Posterior cingulate gyrus (tissue), 11 donors: ENCODE results near the gene TMEM14B.
A peak's percentile ranks its signal among the peaks of the same experiment; 100 is the strongest.
"Not testable (repeated sequence)": the region's sequence is repeated elsewhere in the genome, so short reads cannot be mapped to it uniquely, and the experiment has no call there.

ENCODE experiments used
- DNase-seq, 10 donors: peaks; one replicate each; pipeline versions ENCODE4 v3.0.0 to v3.0.0-alpha.2; 2020 to 2021; ENCODE audit warnings: mixed read lengths in 3 of 10
- intact Hi-C: fragments of 100-400 bp; cut with DNase I; formaldehyde crosslinking; loops from one replicate; pipeline ENCODE4 v1.15.1; 2023

Gene TMEM14B

GRCh38 chr6:10742251-10742650 is 5.4 kb upstream of the TMEM14B start:
- peak in 1 of 10 donors; percentile 51 for DNase-seq
- intact Hi-C loops: loop anchor here (10.0 kb wide), 1 partner anchor 227 kb away; no protein-coding TSS in a partner anchor

DNA sequence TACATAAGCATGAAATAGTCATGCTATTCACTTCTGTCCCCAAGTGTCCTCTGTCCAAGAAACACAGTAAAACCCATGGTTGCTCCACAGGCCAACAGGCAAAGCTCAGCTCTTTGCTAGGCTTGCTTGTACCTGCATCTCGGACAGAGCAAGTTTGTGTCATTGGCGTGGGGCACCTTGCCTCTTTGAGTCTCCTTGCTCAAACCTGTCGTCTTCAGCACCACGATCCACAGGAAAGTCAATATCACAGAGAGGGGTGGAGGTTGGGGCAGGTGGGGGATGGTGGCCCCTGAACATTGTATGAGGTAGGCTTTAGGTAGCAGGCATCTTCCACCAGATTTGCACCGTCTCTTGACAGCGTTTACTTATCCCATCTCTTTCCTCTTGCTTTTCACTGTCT is 4.1 kb upstream of the TMEM14B start:
- intact Hi-C loops: loop anchor here (10.0 kb wide), 1 partner anchor 229 kb away; no protein-coding TSS in a partner anchor
- no peak for DNase-seq

- DNase-seq: no peak
- intact Hi-C loops: loop anchor here (10.0 kb wide), 1 partner anchor 230 kb away; no protein-coding TSS in a partner anchor
These were observed 2.5 kb upstream of the TMEM14B start for GRCh38 chr6:10745116-10745515.

- intact Hi-C loops: loop anchor here (1.0 to 10.0 kb wide), 3 partner anchors 25 to 232 kb away; partner anchors contain the start of genes C6orf52 and PAK1IP1
- no peak for DNase-seq
These were observed 722 bp upstream of the TMEM14B start for GRCh38 chr6:10746915-10747250.

- intact Hi-C loops: loop anchor here (10.0 kb wide), 1 partner anchor 235 kb away; no protein-coding TSS in a partner anchor
- no peak for DNase-seq
These were observed 2.1 kb downstream of the TMEM14B start for GRCh38 chr6:10749734-10750133.

- intact Hi-C loops, DNase-seq: not testable (repeated sequence)
These were observed 3.0 kb downstream of the TMEM14B start for GRCh38 chr6:10750568-10750967.

DNA sequence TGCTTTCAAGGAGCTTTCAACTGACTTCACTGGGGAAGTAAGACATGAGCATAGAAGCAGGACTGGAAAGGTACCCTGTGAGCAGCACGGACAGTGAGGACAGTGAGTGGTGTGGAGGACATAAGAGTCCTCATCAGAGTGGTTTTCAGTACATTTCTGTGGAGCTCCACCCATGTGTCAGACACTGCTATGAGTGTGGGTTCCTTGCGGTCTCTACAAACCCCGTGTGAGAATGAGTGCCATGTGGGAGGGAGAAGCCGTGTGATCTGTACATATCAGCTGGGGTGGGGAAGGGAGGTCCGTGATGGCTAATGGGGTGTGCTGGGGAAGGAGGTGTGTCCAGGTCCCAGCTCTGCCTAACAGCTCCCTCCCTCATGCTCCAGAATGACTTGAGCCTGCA is 4.2 kb downstream of the TMEM14B start:
- intact Hi-C loops, DNase-seq: not testable (repeated sequence)

DNA sequence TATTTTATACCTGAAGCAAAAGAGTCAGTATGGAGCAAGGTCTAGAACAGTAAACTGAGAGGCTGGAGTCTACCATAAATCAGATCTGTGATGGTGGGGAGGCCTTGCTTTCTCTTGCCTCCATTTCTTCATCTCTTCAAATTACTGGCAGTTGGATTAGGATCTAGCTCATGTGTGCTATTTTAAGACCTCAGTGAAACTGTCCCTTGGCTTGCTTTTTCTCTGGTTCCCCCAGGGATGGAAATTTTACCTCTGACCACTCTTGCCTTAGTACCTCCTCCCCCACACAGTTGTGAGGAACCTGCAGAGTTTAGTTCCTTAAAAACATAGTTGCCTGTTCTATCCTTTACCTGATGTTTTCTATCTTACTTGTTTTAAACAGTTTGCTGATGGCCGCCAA is 8.5 kb downstream of the TMEM14B start:
- intact Hi-C loops: no loop called here
- no peak for DNase-seq

DNA sequence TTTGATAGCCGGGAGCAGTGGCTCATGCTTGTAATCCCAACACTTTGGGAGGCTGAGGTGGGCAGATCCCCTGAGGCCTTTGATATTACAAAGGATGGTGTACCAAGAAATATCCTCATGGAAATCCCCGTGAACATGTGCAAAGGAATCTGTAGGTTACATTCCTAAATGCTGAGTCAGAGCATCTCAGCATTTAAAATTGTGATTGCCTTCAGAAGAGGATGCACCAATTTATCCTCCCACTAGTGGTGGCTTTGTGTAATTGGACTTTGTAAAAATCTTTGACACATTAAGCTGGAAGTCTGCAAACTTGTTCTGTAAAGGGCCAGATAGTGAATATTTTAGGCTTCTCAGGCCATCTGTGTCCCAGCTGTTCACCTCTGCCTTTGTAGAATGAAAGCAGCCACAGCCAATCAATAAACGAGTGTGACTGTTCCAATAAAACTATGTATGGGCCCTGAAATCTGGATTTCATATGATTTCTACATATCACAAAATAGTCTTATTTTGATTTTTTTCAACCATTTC is 11.8 kb downstream of the TMEM14B start:
- intact Hi-C loops: no loop called here
- DNase-seq: no peak

- no peak for DNase-seq
- intact Hi-C loops: no loop called here
These were observed 12.3 kb downstream of the TMEM14B start for GRCh38 chr6:10759884-10760329.

DNA sequence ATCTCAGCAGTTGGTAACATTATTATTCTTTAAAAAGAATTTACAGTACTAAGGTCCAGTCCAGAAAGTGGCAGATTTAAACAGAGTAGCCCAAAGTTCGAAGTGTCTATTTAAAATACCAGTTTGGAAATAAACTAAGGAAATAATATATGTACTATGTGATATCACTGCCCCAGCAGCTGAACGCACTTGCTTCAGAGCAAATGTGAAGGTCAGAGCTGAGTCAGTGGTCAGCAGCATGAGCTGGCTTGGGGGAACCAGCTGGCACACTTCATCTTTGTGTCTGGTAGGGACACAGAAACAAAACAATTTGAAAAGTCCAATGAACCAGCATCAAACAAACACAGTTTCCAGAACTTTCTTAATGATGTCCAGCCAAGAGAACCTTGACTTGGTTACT is 15.4 kb downstream of the TMEM14B start:
- DNase-seq: no peak
- intact Hi-C loops: no loop called here

DNA sequence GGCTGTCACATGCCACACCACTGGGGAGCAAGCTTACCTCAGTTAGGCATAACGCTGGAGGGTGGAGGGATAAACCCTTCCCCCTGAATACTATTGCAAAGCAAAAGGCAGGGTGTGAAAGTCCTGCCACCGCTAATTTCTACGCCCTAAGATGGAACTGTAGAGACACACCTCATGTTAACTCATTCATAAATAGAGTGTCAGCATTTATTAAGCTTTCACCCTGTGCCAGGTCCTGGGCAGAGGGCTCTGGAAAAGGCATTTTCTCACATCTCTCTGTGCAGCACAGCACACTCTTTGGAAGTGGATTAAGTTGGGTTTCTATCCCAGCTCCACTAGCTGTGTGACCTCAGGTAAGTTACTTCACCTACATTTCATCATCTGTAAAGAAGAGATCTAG is 21.8 kb downstream of the TMEM14B start:
- intact Hi-C loops: no loop called here

GRCh38 chr6:10771371-10771894 is 23.8 kb downstream of the TMEM14B start:
- no peak for DNase-seq
- intact Hi-C loops: no loop called here

More for the DNA sequence above, 21.8 kb downstream of the TMEM14B start:
- DNase-seq: no peak

- no peak for DNase-seq
- intact Hi-C loops: no loop called here
These were observed 30.6 kb downstream of the TMEM14B start for GRCh38 chr6:10778230-10778629.

DNA sequence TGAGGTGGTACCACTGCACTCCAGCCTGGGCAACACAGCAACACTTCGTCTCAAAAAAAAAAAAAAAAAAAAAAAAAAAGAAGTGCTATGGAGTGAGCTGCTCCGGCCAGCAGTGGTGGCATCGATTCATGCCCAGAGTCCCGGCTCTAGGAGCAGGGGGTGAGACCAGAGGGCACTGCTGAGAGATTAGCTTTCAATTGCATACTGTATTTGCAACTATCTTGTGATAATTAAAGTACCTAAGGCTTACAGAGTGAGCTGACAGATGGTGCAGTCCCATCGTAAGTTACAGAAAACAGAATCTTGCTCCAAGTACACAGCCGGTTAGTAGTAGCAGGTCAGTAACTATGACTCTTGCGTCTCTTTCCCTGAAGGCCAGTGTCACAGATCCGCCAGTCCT is 31.5 kb downstream of the TMEM14B start:
- DNase-seq: no peak
- intact Hi-C loops: no loop called here

DNA sequence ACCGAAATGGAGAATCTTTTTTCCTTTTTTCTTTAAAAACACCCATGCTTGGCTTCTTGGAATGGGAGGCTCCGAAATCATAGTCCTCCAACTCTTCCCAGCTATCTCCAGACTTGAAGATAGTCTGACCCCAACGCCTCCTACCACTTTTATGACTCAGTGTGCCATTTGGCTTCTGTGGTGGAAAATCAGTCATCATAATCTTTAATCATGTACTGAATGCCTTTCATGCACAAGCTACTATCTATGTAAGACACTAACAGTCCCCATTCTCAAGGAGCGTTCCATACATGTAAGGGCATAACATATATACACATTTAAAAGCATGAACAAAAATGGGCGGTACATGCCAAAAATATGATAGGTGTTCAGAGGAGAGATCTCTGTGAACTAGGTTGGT is 44.1 kb downstream of the TMEM14B start:
- no peak for DNase-seq
- intact Hi-C loops: loop anchor here (10.0 kb wide), 1 partner anchor 97 kb away; the partner anchor contains the start of genes C6orf52 and PAK1IP1

DNA sequence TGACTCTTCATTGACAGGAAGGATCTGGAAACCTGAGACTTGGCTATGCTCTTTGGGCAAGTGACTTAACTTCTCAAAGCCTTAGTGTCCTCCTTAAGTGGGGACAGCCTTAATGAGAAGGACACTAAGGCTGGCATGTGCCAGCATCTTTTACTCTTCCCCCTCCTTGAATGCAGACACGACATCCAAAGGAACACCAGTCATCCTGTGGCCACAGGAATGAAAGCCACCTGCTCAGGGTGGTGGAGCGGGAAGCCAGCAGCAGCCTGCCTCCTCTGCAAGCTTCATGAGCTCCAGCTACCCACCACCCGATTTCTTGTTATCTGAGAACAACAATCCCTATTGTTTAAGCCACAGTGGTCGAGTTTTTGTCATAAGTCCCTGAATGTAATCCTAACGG is 44.5 kb downstream of the TMEM14B start:
- DNase-seq: no peak
- intact Hi-C loops: loop anchor here (10.0 kb wide), 1 partner anchor 97 kb away; the partner anchor contains the start of genes C6orf52 and PAK1IP1

GRCh38 chr6:10793035-10793434 is 45.4 kb downstream of the TMEM14B start:
- intact Hi-C loops: loop anchor here (10.0 kb wide), 1 partner anchor 98 kb away; the partner anchor contains the start of genes C6orf52 and PAK1IP1
- DNase-seq: no peak

DNA sequence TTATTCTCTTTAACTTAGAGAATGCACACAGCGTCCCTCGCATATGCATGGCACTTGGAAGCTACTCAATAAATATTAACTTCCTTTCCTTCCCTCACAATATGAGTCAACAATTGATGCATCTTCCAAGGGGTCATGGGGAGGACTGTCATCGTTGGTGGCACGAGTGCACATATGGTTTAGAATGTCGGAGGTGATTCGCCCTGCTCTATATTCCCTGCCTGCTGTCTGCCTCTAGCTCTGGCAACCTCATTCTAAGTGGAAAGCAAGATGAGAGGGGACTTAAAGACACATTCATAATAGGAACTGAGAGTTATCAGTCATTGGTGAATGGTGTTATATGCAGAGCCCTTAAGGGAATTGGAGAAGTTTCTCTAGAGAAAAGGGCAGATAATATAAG is 46.1 kb downstream of the TMEM14B start:
- intact Hi-C loops: loop anchor here (10.0 kb wide), 1 partner anchor 99 kb away; the partner anchor contains the start of genes C6orf52 and PAK1IP1
- DNase-seq: no peak

GRCh38 chr6:10794239-10794638 is 46.6 kb downstream of the TMEM14B start:
- intact Hi-C loops: loop anchor here (10.0 kb wide), 1 partner anchor 99 kb away; the partner anchor contains the start of genes C6orf52 and PAK1IP1
- DNase-seq: no peak

- intact Hi-C loops: loop anchor here (1.0 kb wide), 1 partner anchor 291 kb away; no protein-coding TSS in a partner anchor
- no peak for DNase-seq
These were observed 53.2 kb downstream of the TMEM14B start for GRCh38 chr6:10800810-10801209.
